Neural progenitor cell (in vitro differentiated cells): Measurements from ENCODE around the gene SPHKAP. TPM values are rescaled to one million over a fixed set of nuclear protein-coding genes. Genes with fewer than 3 reads are reported as not detected.

Experiments
- DNase-seq: peaks from one replicate; pipeline ENCODE4 v3.0.0-alpha.2; 2016; ENCODE audit warnings: low spot score
- H2AFZ ChIP-seq: fragments of 200-600 bp; sonication (generic); replicated peaks from 2 replicates; pipeline ENCODE4 v1.6.1; 2016; ENCODE audit warnings: antibody characterized with exemption
- H3F3A ChIP-seq: fragments of 200-600 bp; sonication (generic); 2 replicates; pipeline ENCODE4 v1.6.1; 2016; ENCODE audit warnings: antibody characterized with exemption, low read depth
- H3K27ac ChIP-seq: fragments of 200-600 bp; sonication (generic); 2 replicates; pipeline ENCODE4 v1.5.1; 2016; ENCODE audit warnings: mild to moderate bottlenecking
- H3K27me3 ChIP-seq: fragments of 200-600 bp; sonication (generic); 2 replicates; pipeline ENCODE4 v1.6.1; 2016; ENCODE audit warnings: mild to moderate bottlenecking, moderate library complexity
- H3K36me3 ChIP-seq: fragments of 200-600 bp; sonication (generic); 2 replicates; pipeline ENCODE4 v1.5.1; 2016
- H3K4me1 ChIP-seq: fragments of 200-600 bp; sonication (generic); 2 replicates; pipeline ENCODE4 v1.6.1; 2016; ENCODE audit warnings: mixed run types
- H3K4me2 ChIP-seq: fragments of 200-600 bp; sonication (generic); 2 replicates; pipeline ENCODE4 v1.6.1; 2016
- H3K4me3 ChIP-seq: fragments of 200-600 bp; sonication (generic); 2 replicates; pipeline ENCODE4 v1.5.1; 2016
- H3K79me2 ChIP-seq: fragments of 200-600 bp; sonication (generic); 2 replicates; pipeline ENCODE4 v1.6.1; 2016; ENCODE audit warnings: low read depth
- H3K9ac ChIP-seq: fragments of 200-600 bp; sonication (generic); 2 replicates; pipeline ENCODE4 v1.6.1; 2016
- H3K9me3 ChIP-seq: fragments of 200-600 bp; sonication (generic); 2 replicates; pipeline ENCODE4 v1.5.1; 2016; ENCODE audit warnings: low read depth
- H4K20me1 ChIP-seq: fragments of 200-600 bp; sonication (generic); 2 replicates; pipeline ENCODE4 v1.6.1; 2016; ENCODE audit warnings: low read depth
- H3K27ac Mint-ChIP-seq: 3 replicates; pipeline ENCODE4 v1.8.0; 2021; ENCODE audit warnings: mixed read lengths
- H3K27me3 Mint-ChIP-seq: 2 replicates; pipeline ENCODE4 v1.8.0; 2022; ENCODE audit warnings: low read depth, mild to moderate bottlenecking, inconsistent platforms, moderate library complexity, mixed read lengths; ENCODE audit not compliant: insufficient read depth
- H3K36me3 Mint-ChIP-seq: 3 replicates; pipeline ENCODE4 v1.8.0; 2021; ENCODE audit warnings: mixed read lengths
- H3K4me1 Mint-ChIP-seq: 3 replicates; pipeline ENCODE4 v1.8.0; 2021; ENCODE audit warnings: mixed read lengths
- H3K4me3 Mint-ChIP-seq: 3 replicates; pipeline ENCODE4 v1.8.0; 2021; ENCODE audit warnings: mild to moderate bottlenecking, moderate library complexity, mixed read lengths
- H3K9me3 Mint-ChIP-seq: 3 replicates; pipeline ENCODE4 v1.8.0; 2020; ENCODE audit warnings: mixed read lengths
- CTCF ChIP-seq: fragments of 200-600 bp; sonication (generic); IDR thresholded peaks from 2 replicates; pipeline ENCODE4 v1.5.1; 2017; ENCODE audit warnings: antibody characterized with exemption, mild to moderate bottlenecking
- EZH2 ChIP-seq: fragments of 200-600 bp; sonication (generic); IDR thresholded peaks from 2 replicates; pipeline ENCODE4 v1.6.1; 2017; ENCODE audit warnings: antibody characterized with exemption, mild to moderate bottlenecking, moderate library complexity
- EZH2phosphoT487 ChIP-seq: fragments of 200-600 bp; sonication (generic); IDR thresholded peaks from 2 replicates; pipeline ENCODE4 v1.6.1; 2017; ENCODE audit warnings: antibody characterized with exemption
- total RNA-seq: library from RNA; depleted of rRNA; stranded (reverse); fragments of >200 nt; gene quantifications from 2 replicates; pipeline ENCODE4 v1.2.3, GENCODE V29; 2015; ENCODE audit warnings: low replicate concordance

SPHKAP gene
- total RNA-seq, 1 donor from 2014 or later = not detected

GRCh38 chr2:228086561-228086960, 94.9 kb downstream of the SPHKAP start:
- no peaks in the 10 kb centered on the region for H3K36me3 ChIP-seq
- Mint-ChIP-seq H3K27me3 (no peaks in the 10 kb centered on the region), H3K4me3 (no peak overlapping the region), H3K27ac (no peak overlapping the region), H3K36me3 (no peaks in the 10 kb centered on the region), H3K9me3 (peaks cover 5% of the 10 kb centered on the region), H3K4me1 (no peaks in the 10 kb centered on the region)
- DNase-seq = no peak
- no peaks in the 10 kb centered on the region for H3K79me2 ChIP-seq
- TF ChIP-seq EZH2phosphoT487 (no peak), EZH2 (no peak), CTCF (no peak)
- no peaks in the 10 kb centered on the region for H3F3A ChIP-seq
- no peak overlapping the region for H2AFZ ChIP-seq
- H3K4me2 ChIP-seq = no peak overlapping the region
- no peak overlapping the region for H3K4me3 ChIP-seq
- no peak overlapping the region for H3K9ac ChIP-seq
- no peaks in the 10 kb centered on the region for H3K4me1 ChIP-seq
- H3K9me3 ChIP-seq = no peaks in the 10 kb centered on the region
- H4K20me1 ChIP-seq = no peaks in the 10 kb centered on the region
- no peak overlapping the region for H3K27ac ChIP-seq
- H3K27me3 ChIP-seq = no peaks in the 10 kb centered on the region

GRCh38 chr2:228084717-228085116, 96.8 kb downstream of the SPHKAP start:
- Mint-ChIP-seq H3K9me3 (peaks cover 3% of the 10 kb centered on the region), H3K27me3 (no peaks in the 10 kb centered on the region), H3K27ac (no peak overlapping the region), H3K4me1 (no peaks in the 10 kb centered on the region), H3K36me3 (no peaks in the 10 kb centered on the region), H3K4me3 (no peak overlapping the region)
- no peak overlapping the region for H3K4me3 ChIP-seq
- no peaks in the 10 kb centered on the region for H3K27me3 ChIP-seq
- no peaks in the 10 kb centered on the region for H3K4me1 ChIP-seq
- no peak overlapping the region for H2AFZ ChIP-seq
- no peaks in the 10 kb centered on the region for H3K79me2 ChIP-seq
- H3K9ac ChIP-seq = no peak overlapping the region
- H3K9me3 ChIP-seq = no peaks in the 10 kb centered on the region
- no peak overlapping the region for H3K4me2 ChIP-seq
- DNase-seq = no peak
- no peaks in the 10 kb centered on the region for H4K20me1 ChIP-seq
- H3K36me3 ChIP-seq = no peaks in the 10 kb centered on the region
- H3F3A ChIP-seq = no peaks in the 10 kb centered on the region
- TF ChIP-seq EZH2phosphoT487 = no peak
- TF ChIP-seq CTCF = no peak
- no peak for TF ChIP-seq EZH2
- no peak overlapping the region for H3K27ac ChIP-seq

- H3F3A ChIP-seq = no peaks in the 10 kb centered on the region
- H4K20me1 ChIP-seq = no peaks in the 10 kb centered on the region
- no peaks in the 10 kb centered on the region for H3K27me3 ChIP-seq
- H3K4me3 Mint-ChIP-seq = no peak overlapping the region
- H3K27ac Mint-ChIP-seq = no peak overlapping the region
- H3K27me3 Mint-ChIP-seq = no peaks in the 10 kb centered on the region
- H3K36me3 Mint-ChIP-seq = no peaks in the 10 kb centered on the region
- H3K36me3 ChIP-seq = no peaks in the 10 kb centered on the region
- DNase-seq = no peak
- H3K4me2 ChIP-seq = no peak overlapping the region
- H3K4me1 Mint-ChIP-seq = no peaks in the 10 kb centered on the region
- no peaks in the 10 kb centered on the region for H3K9me3 Mint-ChIP-seq
- no peaks in the 10 kb centered on the region for H3K9me3 ChIP-seq
- no peaks in the 10 kb centered on the region for H3K4me1 ChIP-seq
- no peak overlapping the region for H3K4me3 ChIP-seq
- no peak overlapping the region for H3K9ac ChIP-seq
- H2AFZ ChIP-seq = no peak overlapping the region
- no peak overlapping the region for H3K27ac ChIP-seq
- no peak for TF ChIP-seq EZH2phosphoT487
- no peak for TF ChIP-seq EZH2
- no peak for TF ChIP-seq CTCF
- H3K79me2 ChIP-seq = no peaks in the 10 kb centered on the region
Observed at GRCh38 chr2:228083131-228083530, 98.4 kb downstream of the SPHKAP start.
